ENCODE measurements around the gene GPR176.

GPR176 gene

DNA sequence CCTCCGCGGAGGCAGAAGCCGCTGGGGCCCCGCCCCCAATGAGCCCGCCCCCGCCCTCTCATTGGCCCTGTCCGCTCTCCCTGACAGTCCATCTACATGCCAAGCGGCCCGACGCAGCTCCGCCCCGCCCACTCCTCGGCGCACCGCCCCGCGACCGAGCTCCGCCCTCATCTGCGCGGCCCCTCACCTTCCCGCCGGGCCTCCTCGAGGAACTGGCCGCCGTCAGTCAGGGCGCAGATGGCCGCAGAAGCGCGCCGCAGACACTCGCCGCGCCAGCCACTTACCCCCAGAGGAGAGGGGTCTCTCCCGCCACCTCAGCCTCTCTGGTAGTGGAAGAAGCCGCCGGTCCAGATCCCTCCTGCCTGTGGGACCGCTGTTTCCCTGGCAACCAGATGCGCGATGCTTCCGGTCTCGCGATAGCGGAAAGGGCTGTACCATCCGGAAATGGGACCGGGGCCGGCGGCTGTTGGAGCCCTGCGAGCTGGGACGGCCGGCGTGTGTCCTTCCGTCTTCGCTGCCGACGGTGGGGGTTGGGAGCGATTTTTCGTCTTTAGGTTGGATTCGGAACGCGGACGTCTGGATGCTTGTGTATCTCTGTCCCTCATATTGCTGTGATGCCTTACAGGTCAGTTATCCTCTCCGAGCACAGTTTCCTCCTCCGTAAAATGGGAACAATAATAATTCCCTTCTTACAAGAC lies 137.5 kb downstream of the GPR176 start, which contains the start of gene FSIP1:
Gene FSIP1, minus strand, starts transcription at position 401 of the 698 bp plus-strand sequence. CDS start 6,317 bp downstream, outside the sequence.
- Mint-ChIP-seq H3K9me3 (no peaks in the 10 kb centered on the region), H3K4me1 (peaks cover 47% of the 10 kb centered on the region), H3K4me3 (peak within 1 kb of the TSS; percentile 66 to 84), H3K27me3 (no peaks in the 10 kb centered on the region), H3K27ac (peak within 1 kb of the TSS; percentile 55 to 97)
- DNase-seq: peak; percentile 97 to 98
- peak; percentile 99 for ATAC-seq

DNA sequence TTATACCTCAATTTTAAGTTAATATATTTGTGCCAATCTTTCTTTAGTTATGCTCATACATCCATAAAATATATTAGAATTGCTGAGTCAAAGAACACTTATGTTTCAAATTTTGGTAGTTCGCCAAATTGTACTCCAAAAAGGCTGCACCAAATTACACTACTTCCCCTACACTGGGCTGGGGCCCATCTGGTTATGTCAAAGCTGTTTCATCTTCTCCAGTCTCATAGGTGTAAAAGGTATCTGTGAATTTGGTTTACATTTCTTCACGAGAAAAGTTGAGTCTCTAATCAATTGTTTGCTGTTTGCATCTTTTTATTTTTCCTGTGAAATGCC lies 138.1 kb downstream of the GPR176 start:
- peak overlapping the region; percentile 66 to 84 for H3K4me3 Mint-ChIP-seq
- DNase-seq: no peak
- H3K9me3 Mint-ChIP-seq: no peaks in the 10 kb centered on the region
- H3K27ac Mint-ChIP-seq: peak overlapping the region in 1 of 2 donors; percentile 55
- H3K4me1 Mint-ChIP-seq: peaks cover 44% of the 10 kb centered on the region
- no peaks in the 10 kb centered on the region for H3K27me3 Mint-ChIP-seq
- no peak for ATAC-seq

DNA sequence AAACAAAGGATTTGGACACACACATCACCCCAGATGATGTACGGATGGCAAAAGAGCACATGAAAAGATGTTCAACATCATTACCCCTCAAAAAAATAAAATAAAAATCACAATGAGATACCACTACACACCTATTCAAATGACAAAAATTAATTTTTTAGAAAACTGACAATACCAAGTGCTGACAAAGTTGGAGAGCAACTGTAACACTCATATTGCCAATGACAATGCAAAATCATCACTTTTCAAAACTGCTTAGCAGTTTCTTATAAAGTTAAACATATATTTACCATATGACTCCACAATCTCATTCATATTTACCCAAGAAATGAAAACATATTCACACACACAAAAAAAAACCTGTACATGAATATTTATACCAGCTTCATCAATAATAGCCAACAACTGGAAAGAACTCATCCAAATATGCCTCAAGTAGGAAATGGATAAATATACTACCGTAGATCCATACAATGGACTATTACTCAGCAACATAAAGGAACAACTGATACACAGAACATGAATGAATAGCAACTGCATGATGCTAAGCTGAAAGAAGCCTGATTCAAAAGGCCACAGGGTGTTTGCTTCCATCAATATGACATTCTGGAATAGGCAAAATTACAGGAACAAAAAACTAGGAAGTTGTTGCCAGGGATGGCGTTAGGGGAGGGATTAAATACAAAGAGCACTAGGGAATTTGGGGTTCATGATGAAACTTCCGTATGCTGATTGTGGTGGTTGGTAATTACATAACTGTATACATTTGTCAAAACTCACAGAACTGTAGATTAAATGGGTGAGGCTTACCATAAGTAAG lies 138.7 kb downstream of the GPR176 start:
- Mint-ChIP-seq H3K27ac (no peak overlapping the region), H3K4me1 (peaks cover 40% of the 10 kb centered on the region), H3K9me3 (no peaks in the 10 kb centered on the region), H3K4me3 (peak overlapping the region; percentile 19 to 84), H3K27me3 (no peaks in the 10 kb centered on the region)
- DNase-seq (no peak), ATAC-seq (no peak)

DNA sequence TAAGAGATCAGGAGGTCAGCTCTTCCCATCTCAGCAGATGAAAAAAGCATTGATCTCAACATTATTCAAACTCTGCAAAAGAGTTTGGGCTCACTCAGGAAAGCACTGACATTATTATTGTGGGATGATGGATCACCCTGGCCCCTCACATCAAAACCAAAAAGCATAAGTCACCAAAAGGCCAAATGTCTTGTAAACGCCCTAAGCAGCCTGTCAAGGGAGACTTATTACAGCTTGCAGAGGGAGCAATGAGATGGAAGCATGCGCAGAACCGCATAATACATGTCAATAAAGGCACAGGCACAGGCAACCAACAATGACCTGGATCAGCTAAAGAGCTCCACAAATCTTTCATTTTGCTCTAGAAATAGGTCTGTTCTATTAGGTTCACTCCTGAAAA lies 142.0 kb downstream of the GPR176 start:
- H3K4me1 Mint-ChIP-seq: peaks cover 33% of the 10 kb centered on the region
- H3K27me3 Mint-ChIP-seq: no peaks in the 10 kb centered on the region
- ATAC-seq (no peak), DNase-seq (no peak)
- no peak overlapping the region for H3K4me3 Mint-ChIP-seq
- no peaks in the 10 kb centered on the region for H3K9me3 Mint-ChIP-seq
- no peak overlapping the region for H3K27ac Mint-ChIP-seq

DNA sequence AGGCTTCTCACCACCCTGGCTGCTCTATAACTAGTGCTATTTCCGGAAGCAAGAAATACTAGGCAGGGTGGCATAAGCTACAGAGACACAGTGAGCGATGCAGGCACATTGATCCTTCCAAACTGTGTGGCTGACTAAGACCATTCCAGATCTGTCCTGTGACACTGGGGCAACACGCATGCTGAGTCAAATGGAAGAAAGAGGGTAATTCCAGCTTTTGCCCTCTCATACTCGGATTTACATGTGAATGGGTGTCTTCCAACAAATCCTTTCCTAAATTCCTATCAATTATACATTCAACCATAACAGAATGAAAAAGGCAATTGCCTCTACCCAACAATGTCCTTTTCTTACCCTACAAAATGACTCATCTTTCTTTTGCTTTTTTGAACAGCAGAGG lies 142.6 kb downstream of the GPR176 start:
- DNase-seq: no peak
- Mint-ChIP-seq H3K27ac (no peak overlapping the region), H3K9me3 (no peaks in the 10 kb centered on the region), H3K4me1 (peaks cover 33% of the 10 kb centered on the region), H3K27me3 (no peaks in the 10 kb centered on the region), H3K4me3 (no peak overlapping the region)
- ATAC-seq: no peak

DNA sequence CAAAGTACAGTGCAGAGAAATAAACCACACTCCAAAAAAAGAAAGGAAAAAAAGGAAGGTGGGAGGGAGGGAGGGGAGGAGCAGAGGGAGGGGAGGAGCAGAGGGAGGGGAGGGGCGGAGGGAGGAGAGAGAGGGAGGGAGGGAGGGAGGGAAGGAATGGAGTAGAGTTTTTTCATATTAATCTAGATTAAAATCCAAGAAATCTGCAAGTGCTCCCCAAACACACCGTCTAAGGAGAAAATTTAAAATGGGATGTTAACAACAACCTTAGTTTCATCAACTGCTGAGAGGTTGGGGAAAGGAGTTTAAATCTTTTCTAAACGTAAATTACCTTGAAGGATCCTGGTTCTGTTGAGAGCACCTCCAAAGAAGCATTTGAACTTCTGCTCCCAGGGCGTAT lies 144.0 kb downstream of the GPR176 start:
- Mint-ChIP-seq H3K27me3 (no peaks in the 10 kb centered on the region), H3K4me1 (peaks cover 31% of the 10 kb centered on the region), H3K9me3 (no peaks in the 10 kb centered on the region), H3K4me3 (no peak overlapping the region), H3K27ac (no peak overlapping the region)
- DNase-seq: no peak
- no peak for ATAC-seq

DNA sequence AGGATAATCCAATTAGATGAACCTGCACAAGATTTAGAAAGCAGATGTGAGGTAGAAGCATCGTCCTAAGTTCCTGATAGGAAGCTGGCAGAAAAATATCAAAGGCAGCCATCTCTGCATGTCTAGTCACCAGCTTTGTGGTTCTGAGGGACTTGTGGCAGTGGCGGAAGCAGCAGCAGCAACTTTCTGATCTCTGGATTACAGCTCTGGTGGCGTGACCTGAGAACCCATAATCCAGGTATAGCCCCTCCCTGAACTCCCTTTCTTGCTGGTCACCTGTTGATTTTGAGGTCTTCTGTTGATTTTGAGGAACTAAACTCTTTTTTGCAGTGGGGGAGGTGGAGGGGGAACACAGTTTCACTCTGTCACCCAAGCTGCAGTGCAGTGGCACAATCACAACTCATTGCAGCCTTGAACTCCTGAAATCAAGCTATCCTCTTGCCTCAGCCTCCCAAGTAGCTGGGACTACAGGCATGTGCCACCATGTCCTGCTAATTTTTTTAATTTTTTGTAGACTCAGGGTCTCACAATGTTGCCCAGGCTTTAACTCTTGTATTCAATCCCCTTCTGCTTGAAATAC lies 145.3 kb downstream of the GPR176 start:
- Mint-ChIP-seq H3K27me3 (no peaks in the 10 kb centered on the region), H3K27ac (no peak overlapping the region), H3K4me1 (peaks cover 30% of the 10 kb centered on the region), H3K9me3 (no peaks in the 10 kb centered on the region), H3K4me3 (peak overlapping the region; percentile 21 to 26)
- DNase-seq: peak in 1 of 2 donors; percentile 44
- ATAC-seq: peak; percentile 90

DNA sequence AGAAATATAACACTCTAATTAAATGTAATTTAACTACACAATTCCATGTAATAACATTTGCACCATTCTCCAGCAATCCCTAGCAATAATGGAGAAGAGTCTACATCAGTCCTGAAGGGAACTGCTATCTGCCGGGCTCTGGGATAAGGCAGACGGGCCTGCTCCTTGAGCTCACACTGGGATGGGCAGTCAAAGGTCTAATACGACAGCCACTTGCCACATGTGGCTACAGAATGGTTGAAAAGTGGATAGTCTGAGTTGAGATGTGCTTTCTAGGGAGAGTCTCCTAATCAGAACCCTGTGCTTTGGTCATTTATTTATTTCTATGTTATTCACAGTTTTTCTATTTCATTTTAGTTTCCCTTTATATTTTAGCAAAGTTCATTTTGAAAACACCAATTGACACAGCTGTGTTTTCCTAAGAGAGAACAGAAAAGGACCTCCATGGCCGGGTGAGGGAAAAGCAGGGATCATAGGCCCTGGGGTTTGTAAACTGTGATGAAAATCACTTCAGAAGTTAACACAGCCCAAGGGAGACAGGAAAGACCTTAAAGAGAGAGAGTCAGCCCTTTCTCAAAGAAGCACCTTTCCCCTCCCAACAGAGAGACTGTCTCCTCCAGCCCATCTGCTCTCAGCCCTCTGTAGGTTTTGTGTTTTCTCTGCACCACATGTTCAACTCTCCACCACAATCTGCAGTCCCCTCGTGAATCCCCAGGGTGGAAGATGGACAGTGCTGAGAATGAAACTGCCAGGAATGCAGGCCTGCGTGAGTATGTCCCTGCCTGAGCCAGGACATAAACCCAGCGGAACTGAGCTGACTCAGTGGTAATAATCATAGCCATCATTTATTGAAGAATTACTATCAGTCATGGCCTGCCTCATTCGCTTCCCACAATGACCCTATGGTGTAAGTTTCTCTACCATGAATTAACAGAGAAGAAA lies 149.0 kb downstream of the GPR176 start:
- no peak for DNase-seq
- Mint-ChIP-seq H3K4me1 (peaks cover 26% of the 10 kb centered on the region), H3K27ac (no peak overlapping the region), H3K4me3 (no peak overlapping the region), H3K9me3 (no peaks in the 10 kb centered on the region), H3K27me3 (no peaks in the 10 kb centered on the region)
- ATAC-seq: no peak

DNA sequence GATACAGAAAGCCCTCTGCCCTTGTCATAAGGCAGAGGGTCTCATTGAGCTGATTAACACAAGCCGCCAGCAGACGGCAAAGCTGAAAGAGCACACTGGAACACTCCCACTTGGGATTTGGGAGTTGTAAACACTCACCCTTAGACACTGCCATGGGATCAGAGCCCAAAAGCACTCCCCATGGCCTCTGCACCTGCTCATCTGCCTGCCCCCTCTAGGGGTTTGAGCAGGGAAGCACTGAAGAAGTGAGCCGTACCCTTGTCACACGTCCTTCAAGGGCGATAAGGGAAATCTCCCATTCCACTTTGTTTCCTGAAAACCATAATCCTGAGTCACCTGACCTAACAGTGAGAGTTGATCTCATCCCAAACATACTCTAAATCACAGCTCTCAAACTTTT lies 152.1 kb downstream of the GPR176 start:
- Mint-ChIP-seq H3K27ac (no peak overlapping the region), H3K27me3 (no peaks in the 10 kb centered on the region), H3K4me1 (peaks cover 6% of the 10 kb centered on the region), H3K9me3 (no peaks in the 10 kb centered on the region), H3K4me3 (no peak overlapping the region)
- DNase-seq: no peak
- no peak for ATAC-seq

DNA sequence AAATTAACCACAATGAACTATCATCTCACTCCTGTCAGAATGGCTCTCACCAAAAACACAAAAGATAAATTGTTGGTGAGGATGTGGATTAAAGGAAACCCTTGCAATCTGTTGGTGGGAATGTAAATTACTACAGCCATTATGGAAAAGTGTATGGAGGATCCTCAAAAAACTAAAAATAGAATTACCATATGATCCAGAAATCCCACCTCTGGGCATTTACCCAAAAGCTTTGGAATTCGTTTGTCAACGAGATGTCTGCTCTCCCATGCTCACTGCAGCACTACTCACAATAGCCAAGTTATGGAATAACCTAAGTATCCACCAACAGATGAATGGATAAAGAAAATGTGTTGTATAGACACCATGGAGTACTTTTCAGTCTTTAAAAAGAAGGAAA lies 159.1 kb downstream of the GPR176 start:
- H3K4me3 Mint-ChIP-seq: no peak overlapping the region
- DNase-seq: no peak
- no peaks in the 10 kb centered on the region for H3K9me3 Mint-ChIP-seq
- ATAC-seq: no peak
- no peak overlapping the region for H3K27ac Mint-ChIP-seq
- no peaks in the 10 kb centered on the region for H3K27me3 Mint-ChIP-seq
- no peaks in the 10 kb centered on the region for H3K4me1 Mint-ChIP-seq

DNA sequence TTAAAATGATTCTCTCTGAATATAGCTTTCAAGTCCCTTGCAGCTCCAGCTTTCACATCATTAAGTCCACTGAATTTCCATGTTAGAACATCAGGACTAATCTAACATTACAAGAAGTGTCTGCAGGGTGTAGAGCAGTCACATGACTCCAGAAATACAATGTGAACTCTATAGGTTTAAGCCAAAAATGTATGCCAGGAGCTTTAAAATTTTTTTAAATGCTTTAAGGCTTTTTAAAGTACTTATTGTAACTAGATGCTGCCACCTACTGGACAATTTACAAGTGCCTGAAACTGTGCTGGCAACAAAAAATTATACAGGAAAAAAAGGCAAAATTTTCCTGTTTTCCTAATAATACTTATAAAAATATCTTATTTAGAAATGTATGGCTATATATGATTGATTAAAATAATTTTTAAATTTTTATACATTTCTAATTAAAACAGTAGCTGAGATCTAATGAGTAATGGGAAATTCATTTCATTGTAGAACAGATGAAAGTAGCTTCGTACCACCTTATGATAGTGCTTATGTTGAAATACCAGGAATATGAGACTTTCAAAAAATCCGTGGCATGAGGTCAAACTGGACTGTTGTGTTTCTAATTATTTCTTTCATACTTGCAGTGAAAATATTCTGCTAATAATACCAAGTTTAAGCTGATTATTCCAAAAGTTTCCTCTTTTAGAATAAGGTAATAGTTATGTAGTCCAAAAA lies 163.1 kb downstream of the GPR176 start:
- ATAC-seq (no peak), DNase-seq (no peak)
- Mint-ChIP-seq H3K27ac (no peak overlapping the region), H3K27me3 (peaks cover 11% of the 10 kb centered on the region), H3K4me3 (no peak overlapping the region), H3K9me3 (no peaks in the 10 kb centered on the region), H3K4me1 (no peaks in the 10 kb centered on the region)

DNA sequence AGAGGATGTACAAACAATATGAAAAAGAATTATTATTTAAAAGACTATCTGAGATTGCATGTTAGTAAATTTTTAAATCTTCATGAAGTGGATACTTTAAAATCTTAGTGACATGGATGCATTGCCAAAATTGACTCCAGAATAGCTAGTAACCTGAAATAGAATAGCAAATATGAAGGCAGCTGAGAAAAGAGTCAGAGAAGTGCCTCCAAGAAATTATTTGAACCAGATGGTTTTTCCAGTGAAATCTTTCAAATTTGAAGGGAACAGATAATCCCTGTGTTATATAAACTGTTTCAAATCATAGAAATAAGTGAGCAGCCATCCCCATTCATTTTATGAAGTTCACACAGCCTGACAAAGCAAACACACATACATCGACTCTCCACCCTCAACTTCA lies 167.1 kb downstream of the GPR176 start:
- Mint-ChIP-seq H3K27me3 (peaks cover 36% of the 10 kb centered on the region), H3K4me1 (no peaks in the 10 kb centered on the region), H3K9me3 (no peaks in the 10 kb centered on the region), H3K27ac (no peak overlapping the region), H3K4me3 (no peak overlapping the region)
- DNase-seq (no peak), ATAC-seq (no peak)

DNA sequence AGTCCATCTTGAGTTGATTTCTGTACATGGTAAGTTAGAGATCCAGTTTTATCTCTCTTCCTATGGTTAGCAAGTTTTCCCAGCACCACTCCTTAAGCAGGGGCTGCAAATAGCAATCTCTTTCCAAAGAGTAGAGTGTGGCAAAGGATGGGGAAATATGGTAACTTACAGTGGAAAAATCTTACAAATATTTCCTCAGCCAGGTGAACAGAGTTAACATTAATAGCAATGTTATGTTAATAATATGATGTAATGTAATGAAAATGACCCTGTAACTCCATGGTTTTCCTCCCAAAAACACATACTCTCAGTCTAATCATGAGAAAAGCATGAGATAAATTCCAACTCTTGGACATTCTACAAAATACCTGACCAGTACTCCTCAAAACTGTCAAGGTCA lies 167.8 kb downstream of the GPR176 start:
- DNase-seq (no peak), ATAC-seq (no peak)
- Mint-ChIP-seq H3K4me1 (no peaks in the 10 kb centered on the region), H3K27ac (no peak overlapping the region), H3K27me3 (peaks cover 38% of the 10 kb centered on the region), H3K4me3 (no peak overlapping the region), H3K9me3 (no peaks in the 10 kb centered on the region)
